GM21576 (cell line): ENCODE data around the gene METAP2.

Source experiments
- ATAC-seq: cut with Tn5 transposase; IDR thresholded peaks from one replicate; pipeline ENCODE4 v1.9.1; 2021; ENCODE audit warnings: mild to moderate bottlenecking, moderate library complexity; ENCODE audit not compliant: unreplicated experiment

Gene METAP2

GRCh38 chr12:95548056-95548538 is 74.1 kb downstream of the METAP2 start:
- no peak for ATAC-seq

- no peak for ATAC-seq
These were observed 74.8 kb downstream of the METAP2 start for GRCh38 chr12:95548539-95549391.

DNA sequence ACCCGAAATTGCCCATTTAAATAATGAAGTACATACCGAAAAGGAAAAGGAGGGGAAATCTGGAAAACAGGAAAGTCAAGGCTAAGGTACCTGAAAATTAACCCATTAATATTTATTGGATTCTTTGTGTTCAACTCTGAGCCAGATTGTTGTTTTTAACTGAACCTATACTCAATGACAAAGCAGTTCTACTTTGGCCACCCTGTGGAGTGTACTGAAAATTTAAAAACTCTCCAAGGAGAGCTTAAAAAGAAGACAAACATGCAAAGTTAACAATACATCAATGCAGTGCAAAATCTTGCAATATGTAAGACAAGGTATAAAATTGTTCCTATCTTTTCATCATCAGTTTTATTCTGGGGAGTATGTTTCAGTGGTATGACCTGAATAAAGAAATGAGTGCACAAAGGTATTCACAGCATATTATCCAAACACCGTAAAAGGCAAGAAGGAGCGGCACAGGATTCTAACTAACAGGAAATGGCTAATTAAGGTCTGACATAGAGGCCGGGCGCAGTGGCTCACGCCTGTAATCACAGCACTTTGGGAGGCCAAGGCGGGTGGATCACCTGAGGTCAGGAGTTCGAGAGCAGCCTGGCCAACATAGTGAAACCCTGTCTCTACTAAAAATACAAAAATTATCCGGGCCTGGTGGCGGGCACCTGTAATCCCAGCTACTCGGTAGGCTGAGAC is 75.6 kb downstream of the METAP2 start:
- no peak for ATAC-seq

DNA sequence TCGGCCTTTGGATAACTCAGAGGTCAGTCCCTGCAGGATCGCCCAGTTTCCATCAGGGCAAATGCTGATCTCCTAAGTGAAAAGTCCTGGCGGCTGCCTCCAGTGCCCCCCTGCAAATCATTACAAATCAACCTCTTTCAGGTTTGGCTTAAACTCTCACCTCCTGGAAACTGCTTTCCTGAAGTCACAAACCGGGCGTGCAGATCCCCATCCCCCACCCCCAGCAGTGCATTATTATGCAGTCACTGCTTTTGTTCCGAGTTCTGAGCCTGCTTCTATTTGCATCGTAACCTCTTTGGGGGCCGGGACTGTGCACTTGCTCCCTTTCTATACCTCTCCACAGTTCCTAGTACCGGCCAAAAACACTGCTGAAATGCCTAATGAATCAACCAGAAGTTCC is 77.4 kb downstream of the METAP2 start, which contains the start of gene USP44:
Gene USP44, minus strand, starts transcription at position 172 of the 400 bp plus-strand sequence. CDS start 17,220 bp downstream, outside the sequence.
- no peak for ATAC-seq

DNA sequence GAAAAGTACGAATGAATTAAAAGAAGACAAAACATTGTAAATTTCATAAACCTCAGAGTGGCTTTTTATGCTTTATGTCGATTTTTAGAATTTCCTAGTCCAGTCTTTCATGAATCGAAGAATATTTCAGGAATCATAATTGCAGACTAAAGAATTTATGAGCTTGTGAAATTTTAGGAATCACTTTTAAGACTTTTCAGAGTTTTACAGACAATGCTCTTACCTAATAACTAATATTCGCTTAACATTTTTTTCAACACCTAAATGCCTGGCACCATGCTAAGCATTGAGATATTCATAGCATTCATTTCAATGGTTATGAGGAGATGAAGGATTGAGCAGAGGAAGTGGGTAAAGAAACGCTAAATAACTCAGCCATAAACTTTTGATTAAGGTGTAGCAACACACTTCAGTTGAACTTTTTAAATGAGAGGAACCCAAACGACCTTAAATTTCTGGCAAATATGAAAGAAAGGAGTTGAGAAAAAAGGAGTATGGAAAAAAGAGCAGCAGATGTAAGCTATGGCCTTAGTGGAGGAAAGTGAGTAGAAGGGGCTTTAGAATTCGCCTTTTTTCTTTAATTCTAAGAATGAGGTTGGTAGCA is 78.1 kb downstream of the METAP2 start:
- no peak for ATAC-seq

GRCh38 chr12:95553197-95553943 is 79.4 kb downstream of the METAP2 start:
- ATAC-seq: no peak

GRCh38 chr12:95554532-95555071 is 80.7 kb downstream of the METAP2 start:
- ATAC-seq: no peak

- no peak for ATAC-seq
These were observed 83.7 kb downstream of the METAP2 start for GRCh38 chr12:95557625-95558024.
